WERI-Rb-1 (cell line): ENCODE results near the gene PTPRT.

ENCODE experiments used
- DNase-seq: peaks from one replicate; pipeline ENCODE4 v3.0.0-alpha.2; 2020
- H3K27ac ChIP-seq: fragments of 250-450 bp; sonication (Bioruptor Pico); 2 replicates; pipeline ENCODE4 v1.5.1; 2020; ENCODE audit warnings: mild to moderate bottlenecking, moderate library complexity
- H3K27me3 ChIP-seq: fragments of 250-450 bp; sonication (Bioruptor Pico); 2 replicates; pipeline ENCODE4 v1.5.1; 2021; ENCODE audit warnings: mild to moderate bottlenecking, low read depth, moderate library complexity; ENCODE audit not compliant: insufficient read depth, severe bottlenecking
- H3K36me3 ChIP-seq: fragments of 250-450 bp; sonication (Bioruptor Pico); 2 replicates; pipeline ENCODE4 v1.5.1; 2020; ENCODE audit warnings: mild to moderate bottlenecking, moderate library complexity
- H3K4me3 ChIP-seq: 2 replicates; pipeline ENCODE4 v1.5.1; 2011; ENCODE audit warnings: low read depth, mild to moderate bottlenecking, control low read depth, low read length
- H3K9me3 ChIP-seq: fragments of 250-450 bp; sonication (Bioruptor Pico); 2 replicates; pipeline ENCODE4 v1.5.1; 2021; ENCODE audit warnings: mild to moderate bottlenecking, moderate library complexity; ENCODE audit not compliant: severe bottlenecking
- TF ChIP-seq, protein P1 (sequence below): IDR thresholded peaks from 2 replicates; pipeline ENCODE4 v1.5.1; 2011; ENCODE audit warnings: low read depth, mild to moderate bottlenecking, control low read depth, inconsistent platforms, low read length

PTPRT gene

GRCh38 chr20:43034981-43035724 lies 154.6 kb downstream of the PTPRT start:
- no peak for DNase-seq
- no peaks in the 10 kb centered on the region for H3K9me3 ChIP-seq
- no peak overlapping the region for H3K27ac ChIP-seq
- TF ChIP-seq, protein P1, sequence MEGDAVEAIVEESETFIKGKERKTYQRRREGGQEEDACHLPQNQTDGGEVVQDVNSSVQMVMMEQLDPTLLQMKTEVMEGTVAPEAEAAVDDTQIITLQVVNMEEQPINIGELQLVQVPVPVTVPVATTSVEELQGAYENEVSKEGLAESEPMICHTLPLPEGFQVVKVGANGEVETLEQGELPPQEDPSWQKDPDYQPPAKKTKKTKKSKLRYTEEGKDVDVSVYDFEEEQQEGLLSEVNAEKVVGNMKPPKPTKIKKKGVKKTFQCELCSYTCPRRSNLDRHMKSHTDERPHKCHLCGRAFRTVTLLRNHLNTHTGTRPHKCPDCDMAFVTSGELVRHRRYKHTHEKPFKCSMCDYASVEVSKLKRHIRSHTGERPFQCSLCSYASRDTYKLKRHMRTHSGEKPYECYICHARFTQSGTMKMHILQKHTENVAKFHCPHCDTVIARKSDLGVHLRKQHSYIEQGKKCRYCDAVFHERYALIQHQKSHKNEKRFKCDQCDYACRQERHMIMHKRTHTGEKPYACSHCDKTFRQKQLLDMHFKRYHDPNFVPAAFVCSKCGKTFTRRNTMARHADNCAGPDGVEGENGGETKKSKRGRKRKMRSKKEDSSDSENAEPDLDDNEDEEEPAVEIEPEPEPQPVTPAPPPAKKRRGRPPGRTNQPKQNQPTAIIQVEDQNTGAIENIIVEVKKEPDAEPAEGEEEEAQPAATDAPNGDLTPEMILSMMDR = no peak
- no peaks in the 10 kb centered on the region for H3K36me3 ChIP-seq
- H3K4me3 ChIP-seq = no peak overlapping the region
- H3K27me3 ChIP-seq = no peaks in the 10 kb centered on the region

GRCh38 chr20:43032459-43032858 lies 157.2 kb downstream of the PTPRT start:
- Histone ChIP-seq H3K27ac (no peak overlapping the region), H3K9me3 (no peaks in the 10 kb centered on the region), H3K36me3 (no peaks in the 10 kb centered on the region), H3K27me3 (no peaks in the 10 kb centered on the region), H3K4me3 (no peak overlapping the region)
- TF ChIP-seq, protein P1 = no peak
- DNase-seq = no peak

DNA sequence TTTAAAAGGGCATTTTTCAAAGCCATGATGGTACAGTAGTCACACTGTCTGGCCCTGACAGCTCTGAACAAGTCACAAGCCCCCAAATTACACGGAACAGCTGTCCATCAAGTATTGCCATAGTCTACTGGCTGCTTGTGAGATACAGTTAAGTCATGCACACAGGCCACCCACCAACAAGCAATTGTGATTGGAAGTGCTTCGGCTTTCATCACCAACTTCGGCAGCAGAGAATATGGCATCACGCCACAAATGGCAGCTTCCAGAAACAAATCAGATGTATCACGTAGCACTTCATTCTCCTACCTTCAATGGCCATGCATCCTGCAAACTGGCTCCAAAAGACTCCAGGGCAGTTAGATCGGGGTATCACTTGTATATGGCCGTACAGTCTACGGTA lies 160.5 kb downstream of the PTPRT start:
- TF ChIP-seq, protein P1 = no peak
- Histone ChIP-seq H3K4me3 (no peak overlapping the region), H3K27ac (no peak overlapping the region), H3K9me3 (no peaks in the 10 kb centered on the region), H3K27me3 (no peaks in the 10 kb centered on the region), H3K36me3 (no peaks in the 10 kb centered on the region)
- DNase-seq = no peak

DNA sequence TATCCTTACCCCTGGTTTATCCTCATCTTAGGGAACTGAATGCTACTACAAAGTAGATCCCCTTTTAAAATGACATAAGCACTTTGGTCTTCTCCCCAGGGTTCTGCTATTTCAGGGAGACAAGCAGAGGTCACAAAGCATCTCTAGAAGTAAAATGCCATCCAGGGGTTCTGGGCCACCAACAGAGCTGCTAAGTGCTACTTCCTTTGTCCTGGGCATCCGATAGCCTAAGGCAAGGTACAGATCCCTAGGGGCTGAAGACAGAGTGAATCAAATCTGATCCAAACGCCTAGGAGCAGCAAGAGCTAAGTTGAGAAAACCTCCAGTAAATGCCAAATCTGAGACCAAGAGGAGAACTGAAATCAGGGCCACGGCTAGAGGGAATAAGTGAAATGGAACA lies 161.2 kb downstream of the PTPRT start:
- DNase-seq = no peak
- H3K9me3 ChIP-seq = no peaks in the 10 kb centered on the region

GRCh38 chr20:43023836-43024235 lies 165.9 kb downstream of the PTPRT start:
- Histone ChIP-seq H3K27me3 (no peaks in the 10 kb centered on the region), H3K27ac (no peak overlapping the region), H3K4me3 (no peak overlapping the region), H3K9me3 (no peaks in the 10 kb centered on the region), H3K36me3 (no peaks in the 10 kb centered on the region)
- TF ChIP-seq, protein P1 = no peak
- no peak for DNase-seq

More for the DNA sequence above, 161.2 kb downstream of the PTPRT start:
- Histone ChIP-seq H3K4me3 (no peak overlapping the region), H3K27ac (no peak overlapping the region), H3K27me3 (no peaks in the 10 kb centered on the region), H3K36me3 (no peaks in the 10 kb centered on the region)
- TF ChIP-seq, protein P1 = no peak

DNA sequence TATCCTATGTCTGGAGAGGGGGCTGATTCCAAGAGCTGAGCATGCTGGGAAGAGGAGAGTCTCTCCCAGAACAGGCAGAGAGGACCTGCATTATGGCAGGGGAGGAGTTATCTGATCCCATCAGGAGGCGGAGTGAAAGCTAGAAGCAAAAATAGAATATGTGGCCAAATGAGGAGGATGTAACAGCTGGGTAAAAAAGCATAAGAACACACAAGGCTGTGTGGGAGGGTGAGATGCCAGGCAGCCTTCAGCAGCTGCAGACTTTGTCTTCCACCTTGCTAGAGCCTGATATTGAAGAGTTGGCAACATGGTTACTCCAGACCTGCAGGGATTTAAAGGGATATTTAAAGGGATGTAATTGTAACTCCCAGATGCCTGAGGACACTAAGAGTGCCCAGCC lies 167.1 kb downstream of the PTPRT start:
- H3K27ac ChIP-seq = no peak overlapping the region
- H3K27me3 ChIP-seq = no peaks in the 10 kb centered on the region
- no peak for DNase-seq
- TF ChIP-seq, protein P1 = no peak
- H3K9me3 ChIP-seq = no peaks in the 10 kb centered on the region
- H3K36me3 ChIP-seq = no peaks in the 10 kb centered on the region
- no peak overlapping the region for H3K4me3 ChIP-seq
